SK-N-SH (cell line): Measurements from ENCODE around the gene WEE2. TPM values are rescaled to one million over a fixed set of nuclear protein-coding genes. Genes with fewer than 3 reads are reported as not detected.

Experiments
- CTCF ChIA-PET: fragments of 300-600, 350-600 bp; formaldehyde crosslinking; extraction: SDS; loops from one replicate; lab custom pipeline; 2021; lab: Yijun Ruan, JAX
- POLR2A ChIA-PET: fragments of 350-600 bp; sonication (Branson Sonifier 250); formaldehyde crosslinking; extraction: SDS; loops from one replicate; lab custom pipeline; 2020; ENCODE audit warnings: antibody characterized with exemption, inconsistent platforms; lab: Yijun Ruan, JAX
- DNase-seq: peaks from one replicate; pipeline ENCODE4 v3.0.0; 2012
- H2AFZ ChIP-seq: fragments of 200-600 bp; sonication (generic); 2 replicates; pipeline ENCODE4 v1.8.1; 2016; ENCODE audit warnings: antibody characterized with exemption, mild to moderate bottlenecking, low read depth
- H3F3A ChIP-seq: fragments of 200-600 bp; sonication (generic); replicated peaks from 2 replicates; pipeline ENCODE3; 2016; ENCODE audit warnings: antibody characterized with exemption, mild to moderate bottlenecking; ENCODE audit not compliant: insufficient read depth
- H3K27ac ChIP-seq, 2 experiments: fragments of 200-500 bp in 1 of 2; fragments of 200-600 bp in 1 of 2; sonication (Bioruptor generic) in 1 of 2; sonication (generic), shearing (Covaris generic) in 1 of 2; 2 replicates each; pipeline versions ENCODE4 v1.5.1 to v1.6.1; 2014 to 2016; ENCODE audit warnings: low read depth in 2 of 2, inconsistent platforms in 1 of 2, low read length in 1 of 2, mild to moderate bottlenecking in 1 of 2, mixed read lengths in 1 of 2
- H3K27me3 ChIP-seq: fragments of 200-600 bp; sonication (generic), shearing (Covaris generic); 2 replicates; pipeline ENCODE4 v1.6.1; 2016; ENCODE audit warnings: mixed run types; ENCODE audit not compliant: insufficient read depth
- H3K36me3 ChIP-seq, 2 experiments: fragments of 200-500 bp in 1 of 2; fragments of 200-600 bp in 1 of 2; sonication (Bioruptor generic) in 1 of 2; sonication (generic) in 1 of 2; replicated peaks in 1 of 2; 2 replicates each; pipeline versions ENCODE3 to v1.5.1; 2014 to 2016; ENCODE audit warnings: low read length in 1 of 2, mild to moderate bottlenecking in 1 of 2; ENCODE audit not compliant: insufficient read depth in 2 of 2, control insufficient read depth in 1 of 2
- H3K4me1 ChIP-seq, 2 experiments: fragments of 200-500 bp in 1 of 2; fragments of 200-600 bp in 1 of 2; sonication (Bioruptor generic) in 1 of 2; sonication (generic), shearing (Covaris generic) in 1 of 2; 2 replicates each; pipeline versions ENCODE4 v1.5.1 to v1.6.1; 2014 to 2016; ENCODE audit warnings: low read depth in 1 of 2, low read length in 1 of 2, mixed run types in 1 of 2; ENCODE audit not compliant: insufficient read depth in 2 of 2, control insufficient read depth in 1 of 2
- H3K4me2 ChIP-seq: fragments of 200-600 bp; sonication (generic), shearing (Covaris generic); 2 replicates; pipeline ENCODE4 v1.6.1; 2017; ENCODE audit warnings: mixed run types
- H3K4me3 ChIP-seq, 2 experiments: fragments of 200-500 bp in 1 of 2; fragments of 200-600 bp in 1 of 2; sonication (Bioruptor generic) in 1 of 2; sonication (generic), shearing (Covaris generic) in 1 of 2; 2 replicates each; pipeline versions ENCODE4 v1.5.1 to v1.8.1; 2014 to 2016; ENCODE audit warnings: low read depth in 2 of 2, inconsistent platforms in 1 of 2, low read length in 1 of 2, mild to moderate bottlenecking in 1 of 2, mixed read lengths in 1 of 2, moderate library complexity in 1 of 2
- H3K79me2 ChIP-seq: fragments of 200-600 bp; sonication (generic); 2 replicates; pipeline ENCODE4 v1.8.1; 2017; ENCODE audit warnings: mild to moderate bottlenecking; ENCODE audit not compliant: insufficient read depth
- H3K9ac ChIP-seq: fragments of 200-600 bp; sonication (generic); 2 replicates; pipeline ENCODE4 v1.6.1; 2017; ENCODE audit warnings: mixed run types
- H3K9me2 ChIP-seq: fragments of 200-600 bp; sonication (generic); 2 replicates; pipeline ENCODE4 v1.6.1; 2017; ENCODE audit warnings: mixed run types
- H3K9me3 ChIP-seq: fragments of 200-600 bp; sonication (generic); 2 replicates; pipeline ENCODE4 v1.6.1; 2017; ENCODE audit warnings: mixed run types, mild to moderate bottlenecking, moderate library complexity
- H4K20me1 ChIP-seq: fragments of 200-600 bp; sonication (generic); 2 replicates; pipeline ENCODE4 v1.6.1; 2017; ENCODE audit warnings: mild to moderate bottlenecking, mixed run types; ENCODE audit not compliant: insufficient read depth
- EP300 ChIP-seq, 2 experiments: IDR thresholded peaks; 2 replicates each; pipeline versions ENCODE4 v1.4.0 to v1.6.1; 2012; ENCODE audit warnings: borderline replicate concordance in 1 of 2, low read depth in 1 of 2, low read length in 1 of 2
- EZH2phosphoT487 ChIP-seq: fragments of 200-600 bp; sonication (generic); IDR thresholded peaks from 2 replicates; pipeline ENCODE4 v1.6.1; 2017; ENCODE audit warnings: low read depth, mixed run types, mild to moderate bottlenecking, antibody characterized with exemption, moderate library complexity, borderline replicate concordance
- FOSL2 ChIP-seq: IDR thresholded peaks from 2 replicates; pipeline ENCODE4 v1.4.0; 2012; ENCODE audit warnings: low read depth, mild to moderate bottlenecking, moderate library complexity, borderline replicate concordance
- FOXM1 ChIP-seq: IDR thresholded peaks from 2 replicates; pipeline ENCODE4 v1.4.0; 2012; ENCODE audit warnings: low read depth, mild to moderate bottlenecking
- GABPA ChIP-seq: IDR thresholded peaks from 2 replicates; pipeline ENCODE4 v1.4.0; 2012; ENCODE audit warnings: low read depth, mild to moderate bottlenecking
- GATA2 ChIP-seq: sonication (generic); formaldehyde crosslinking; IDR thresholded peaks from 2 replicates; pipeline ENCODE4 v1.5.0; 2020; ENCODE audit warnings: mild to moderate bottlenecking, missing genetic modification reagents
- IRF3 ChIP-seq: fragments of 150-350 bp; IDR thresholded peaks from 2 replicates; pipeline ENCODE4 v1.6.1; 2016; ENCODE audit warnings: mild to moderate bottlenecking, low read depth, low read length
- JUND ChIP-seq: IDR thresholded peaks from 2 replicates; pipeline ENCODE4 v1.4.0; 2012
- MAX ChIP-seq: IDR thresholded peaks from 2 replicates; pipeline ENCODE4 v1.4.0; 2012; ENCODE audit warnings: low read depth
- MXI1 ChIP-seq: IDR thresholded peaks from 2 replicates; pipeline ENCODE4 v1.6.1; 2012; ENCODE audit warnings: mild to moderate bottlenecking, low read depth, low read length, improper control_type of control experiment
- NRF1 ChIP-seq: IDR thresholded peaks from 2 replicates; pipeline ENCODE4 v1.6.1; 2012; ENCODE audit warnings: low read depth, mild to moderate bottlenecking, low read length
- POLR2AphosphoS5 ChIP-seq: IDR thresholded peaks from 2 replicates; pipeline ENCODE4 v1.6.1; 2012; ENCODE audit warnings: low read depth, low read length
- REST ChIP-seq: IDR thresholded peaks from 2 replicates; pipeline ENCODE4 v1.6.1; 2012; ENCODE audit warnings: mild to moderate bottlenecking, low read depth, low read length, moderate library complexity
- RFX5 ChIP-seq: IDR thresholded peaks from 2 replicates; pipeline ENCODE4 v1.6.1; 2012; ENCODE audit warnings: mild to moderate bottlenecking, improper control_type of control experiment, low read length
- SMC3 ChIP-seq: IDR thresholded peaks from 2 replicates; pipeline ENCODE4 v1.6.1; 2012; ENCODE audit warnings: low read depth, low read length, improper control_type of control experiment
- TCF12 ChIP-seq: IDR thresholded peaks from 2 replicates; pipeline ENCODE4 v1.4.0; 2012
- USF1 ChIP-seq: IDR thresholded peaks from 2 replicates; pipeline ENCODE4 v1.4.0; 2012; ENCODE audit warnings: low read depth, borderline replicate concordance
- YY1 ChIP-seq: IDR thresholded peaks from 2 replicates; pipeline ENCODE4 v1.4.0; 2012; ENCODE audit warnings: low read depth, mild to moderate bottlenecking
- WGBS: methylation state at CpG from one replicate; pipeline ENCODE4 v1.1.6; 2017; ENCODE audit warnings: low lambda C conversion rate; 5-methylcytosine and 5-hydroxymethylcytosine counted together
- polyA plus RNA-seq, 3 experiments: library from polyadenylated mRNA; depleted of rRNA; stranded (reverse); fragments of >200 nt; gene quantifications; 2 replicates each; pipeline ENCODE4 v1.2.3, GENCODE V29; 2012

Gene WEE2
- polyA plus RNA-seq, 1 of the 3 experiments (the other 2 are of a cell fraction) = not detected

GRCh38 chr7:141691540-141691939 lies 16.6 kb upstream of the WEE2 start:
- Histone ChIP-seq H3K9me3 (no peaks in the 10 kb centered on the region), H4K20me1 (peaks cover 11% of the 10 kb centered on the region; the same call in 1 of the 2 replicates), H3K79me2 (peaks cover 88% of the 10 kb centered on the region), H2AFZ (no peak overlapping the region), H3K36me3 (no peaks in the 10 kb centered on the region), H3K27ac (no peak overlapping the region), H3K9me2 (no peaks in the 10 kb centered on the region), H3K4me2 (no peak overlapping the region), H3K4me3 (no peak overlapping the region), H3K9ac (no peak overlapping the region), H3K27me3 (no peaks in the 10 kb centered on the region), H3K4me1 (peaks cover 2 to 4% of the 10 kb centered on the region in 2 experiments; a peak in 2 of 4 replicates), H3F3A (no peaks in the 10 kb centered on the region)
- DNase-seq = no peak
- POLR2A ChIA-PET = no interaction called here
- CTCF ChIA-PET = interaction anchor here (1.0 to 1.3 kb wide), 2 partner anchors 17 to 46 kb away, joined by 3 to 5 read pairs; partner anchors contain the start of gene SSBP1
- 95% methylated on average over 3 of the region's 3 CpGs for WGBS
- TF ChIP-seq SMC3 (no peak), FOXM1 (no peak), IRF3 (no peak), REST (no peak), TCF12 (no peak), JUND (no peak), USF1 (no peak), POLR2AphosphoS5 (no peak), MXI1 (no peak), NRF1 (no peak), GABPA (no peak), EP300 (IDR thresholded peaks at IDR 0.05; ENCODE audit: borderline replicate concordance in 1 of 2, low read depth in 1 of 2, low read length in 1 of 2) (no peak), FOSL2 (no peak), RFX5 (no peak), MAX (no peak), GATA2 (no peak), YY1 (no peak), EZH2phosphoT487 (no peak)
